A673 (cell line): Measurements from ENCODE around the gene ZWILCH.

ENCODE experiments used
- EZH2 ChIP-seq: fragments of 200-600 bp; sonication (generic); IDR thresholded peaks from 2 replicates; pipeline ENCODE4 v1.6.1; 2017; ENCODE audit warnings: borderline replicate concordance, low read depth, mild to moderate bottlenecking, mixed read lengths, antibody characterized with exemption, low read length; ENCODE audit not compliant: poor library complexity, severe bottlenecking
- TF ChIP-seq, protein P1 (sequence below): fragments of 300-800, 200-600 bp; sonication (generic); conservative IDR thresholded peaks from 2 replicates; pipeline ENCODE4 v1.5.1; 2017; ENCODE audit warnings: low read depth, mild to moderate bottlenecking, antibody characterized with exemption, low read length, moderate library complexity, mixed read lengths

DNA sequence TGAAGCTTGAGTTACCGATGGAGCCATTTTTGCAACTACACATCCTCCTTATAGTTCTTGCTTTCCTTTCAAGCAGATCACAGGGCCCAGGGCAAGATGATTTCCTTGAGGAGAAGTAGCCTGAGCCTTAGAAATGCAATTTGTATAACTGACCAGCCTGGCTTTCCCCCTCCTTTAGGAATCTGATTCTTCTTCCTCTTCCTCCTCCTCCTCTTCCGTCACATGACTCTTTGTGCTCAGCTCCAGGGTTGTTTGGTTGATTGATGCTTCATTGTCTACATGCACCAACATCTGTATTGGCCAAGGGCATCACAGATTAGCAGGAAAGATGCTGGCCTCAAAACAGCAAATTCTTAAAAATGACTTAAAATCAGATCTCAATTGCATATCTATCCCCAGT lies 10.9 kb upstream of the ZWILCH start:
- TF ChIP-seq, protein P1, sequence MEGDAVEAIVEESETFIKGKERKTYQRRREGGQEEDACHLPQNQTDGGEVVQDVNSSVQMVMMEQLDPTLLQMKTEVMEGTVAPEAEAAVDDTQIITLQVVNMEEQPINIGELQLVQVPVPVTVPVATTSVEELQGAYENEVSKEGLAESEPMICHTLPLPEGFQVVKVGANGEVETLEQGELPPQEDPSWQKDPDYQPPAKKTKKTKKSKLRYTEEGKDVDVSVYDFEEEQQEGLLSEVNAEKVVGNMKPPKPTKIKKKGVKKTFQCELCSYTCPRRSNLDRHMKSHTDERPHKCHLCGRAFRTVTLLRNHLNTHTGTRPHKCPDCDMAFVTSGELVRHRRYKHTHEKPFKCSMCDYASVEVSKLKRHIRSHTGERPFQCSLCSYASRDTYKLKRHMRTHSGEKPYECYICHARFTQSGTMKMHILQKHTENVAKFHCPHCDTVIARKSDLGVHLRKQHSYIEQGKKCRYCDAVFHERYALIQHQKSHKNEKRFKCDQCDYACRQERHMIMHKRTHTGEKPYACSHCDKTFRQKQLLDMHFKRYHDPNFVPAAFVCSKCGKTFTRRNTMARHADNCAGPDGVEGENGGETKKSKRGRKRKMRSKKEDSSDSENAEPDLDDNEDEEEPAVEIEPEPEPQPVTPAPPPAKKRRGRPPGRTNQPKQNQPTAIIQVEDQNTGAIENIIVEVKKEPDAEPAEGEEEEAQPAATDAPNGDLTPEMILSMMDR, result no peak
- TF ChIP-seq EZH2, result no peak
